Kidney epithelial cell (primary cell): Measurements from ENCODE around the gene CLEC2L. TPM values are rescaled to one million over a fixed set of nuclear protein-coding genes. Genes with fewer than 3 reads are reported as not detected.
"Not testable (repeated sequence)": the region's sequence is repeated elsewhere in the genome, so short reads cannot be mapped to it uniquely, and the experiment has no call there.

Experiments
- DNase-seq: peaks from one replicate; pipeline ENCODE4 v3.0.0-alpha.2; 2010; ENCODE audit warnings: low read depth
- H3K27me3 ChIP-seq: 2 replicates; pipeline ENCODE4 v1.6.0; 2011; ENCODE audit warnings: low read length; ENCODE audit not compliant: control insufficient read depth, insufficient read depth
- H3K36me3 ChIP-seq: 2 replicates; pipeline ENCODE4 v1.5.1; 2011; ENCODE audit warnings: low read length; ENCODE audit not compliant: control insufficient read depth, insufficient read depth
- H3K4me3 ChIP-seq: 2 replicates; pipeline ENCODE4 v1.5.1; 2011; ENCODE audit warnings: low read depth, mild to moderate bottlenecking, control low read depth, low read length
- CTCF ChIP-seq: IDR thresholded peaks from 2 replicates; pipeline ENCODE4 v1.5.1; 2011; ENCODE audit warnings: mild to moderate bottlenecking, moderate library complexity, low read length, control low read depth, inconsistent platforms; ENCODE audit not compliant: insufficient read depth, poor library complexity, severe bottlenecking
- total RNA-seq: library from RNA; depleted of rRNA; stranded (reverse); fragments of >200 nt; gene quantifications from 2 replicates; pipeline ENCODE4 v1.2.3, GENCODE V29; 2015

Gene CLEC2L
- total RNA-seq, 1 donor from 2014 or later: not detected

- Histone ChIP-seq H3K4me3 (no peak overlapping the region), H3K27me3 (peaks cover 2% of the 10 kb centered on the region), H3K36me3 (no peaks in the 10 kb centered on the region)
- no peak for DNase-seq
- no peak for TF ChIP-seq CTCF
These were observed 25.0 kb downstream of the CLEC2L start for GRCh38 chr7:139548302-139549028.

GRCh38 chr7:139553991-139554700, 30.7 kb downstream of the CLEC2L start:
- H3K4me3 ChIP-seq, DNase-seq: not testable (repeated sequence)

GRCh38 chr7:139557857-139558581, 34.5 kb downstream of the CLEC2L start:
- no peaks in the 10 kb centered on the region for H3K27me3 ChIP-seq
- no peak overlapping the region for H3K4me3 ChIP-seq
- peak; percentile 19 for TF ChIP-seq CTCF
- DNase-seq: no peak
- H3K36me3 ChIP-seq: no peaks in the 10 kb centered on the region

More at GRCh38 chr7:139553991-139554700, 30.7 kb downstream of the CLEC2L start:
- H3K27me3 ChIP-seq, H3K36me3 ChIP-seq: not testable (repeated sequence)

GRCh38 chr7:139559364-139560105, 36.0 kb downstream of the CLEC2L start:
- no peak for TF ChIP-seq CTCF
- no peaks in the 10 kb centered on the region for H3K36me3 ChIP-seq
- no peaks in the 10 kb centered on the region for H3K27me3 ChIP-seq
- no peak overlapping the region for H3K4me3 ChIP-seq
- DNase-seq: no peak

DNA sequence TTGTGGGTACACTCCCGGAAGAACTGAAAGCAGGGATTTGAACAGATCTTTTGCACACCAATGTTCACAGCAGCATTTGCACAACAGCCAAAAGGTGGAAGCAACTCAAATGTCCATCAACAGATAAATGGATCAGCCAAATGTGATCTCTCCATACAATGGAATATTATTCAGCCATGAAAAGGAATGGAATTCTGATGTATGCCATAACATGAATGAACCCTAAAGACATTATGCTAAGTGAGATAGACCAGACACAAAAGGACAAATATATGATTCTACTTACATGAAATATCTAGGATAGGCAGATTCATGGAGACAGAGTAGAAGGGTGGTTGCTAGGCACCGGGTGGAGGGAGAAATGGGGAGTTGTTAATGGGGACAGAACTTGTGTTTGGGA, 36.7 kb downstream of the CLEC2L start:
- Histone ChIP-seq H3K36me3 (no peaks in the 10 kb centered on the region), H3K4me3 (no peak overlapping the region), H3K27me3 (no peaks in the 10 kb centered on the region)
- no peak for TF ChIP-seq CTCF
- no peak for DNase-seq

DNA sequence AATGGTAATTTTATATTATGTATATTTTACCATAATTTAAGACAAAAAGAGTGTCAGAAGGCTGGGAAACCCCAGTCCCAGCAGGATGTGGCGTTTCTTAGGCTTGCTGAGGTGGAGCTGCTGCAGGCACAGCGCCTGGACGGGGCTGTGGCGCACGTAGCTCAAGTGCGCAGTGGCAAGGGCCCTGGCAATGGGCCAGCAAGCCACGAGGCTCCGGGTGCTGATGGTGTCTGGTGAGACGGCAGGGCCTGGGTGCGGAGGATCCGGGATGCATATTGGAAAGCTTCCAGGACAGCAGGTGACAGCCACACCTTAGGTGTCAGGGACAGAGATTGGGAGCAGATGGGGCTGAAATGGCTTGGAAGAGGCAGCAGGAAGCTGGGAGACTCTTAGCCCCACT, 37.2 kb downstream of the CLEC2L start:
- Histone ChIP-seq H3K4me3 (no peak overlapping the region), H3K27me3 (no peaks in the 10 kb centered on the region)

More for the DNA sequence above, 37.2 kb downstream of the CLEC2L start:
- H3K36me3 ChIP-seq: no peaks in the 10 kb centered on the region
- TF ChIP-seq CTCF: no peak
- no peak for DNase-seq
